ENCODE results near the gene ZNF333. TPM values are rescaled to one million over a fixed set of nuclear protein-coding genes. Genes with fewer than 3 reads are reported as not detected.

Gene ZNF333
- total and polyA plus RNA-seq, 7 experiments from 2014 or later, result 9.1 to 56.3 (median 22.4) TPM

GRCh38 chr19:14674764-14675163, 15.1 kb upstream of the ZNF333 start, which contains the start of gene ADGRE3:
ADGRE3 (minus strand) TSS chr19:14674844; CDS start chr19:14674770, 74 bp downstream.
- Mint-ChIP-seq H3K27ac (no peak within 1 kb of the TSS), H3K4me3 (no peak within 1 kb of the TSS), H3K4me1 (peaks cover 0 to 3% (median 0%) of the 10 kb centered on the region in 7 donors), H3K27me3 (peaks cover 4 to 44% (median 20%) of the 10 kb centered on the region in 5 donors), H3K36me3 (peaks cover 0 to 3% (median 0%) of the 10 kb centered on the region in 5 donors), H3K9me3 (peaks cover 0 to 16% (median 4%) of the 10 kb centered on the region in 11 donors)
- POLR2A ChIA-PET, result no interaction called here
- intact Hi-C loops (cut with micrococcal nuclease), result no loop called here
- Histone ChIP-seq H3K9me3 (ENCODE audit: control insufficient read depth in 2 of 3, low read length in 3 of 3) (peaks cover 0 to 8% (median 0%) of the 10 kb centered on the region in 3 experiments), H3K36me3 (ENCODE audit: control insufficient read depth in 2 of 3, insufficient read depth in 3 of 3, low read length in 3 of 3) (no peaks in the 10 kb centered on the region), H3K27ac (ENCODE audit: low read depth, low read length) (no peak within 1 kb of the TSS), H3K4me1 (ENCODE audit: control insufficient read depth in 2 of 2, insufficient read depth in 2 of 2, low read length in 2 of 2) (peaks cover 0 to 6% of the 10 kb centered on the region in 2 donors), H3K27me3 (ENCODE audit: control insufficient read depth in 2 of 2, insufficient read depth in 2 of 2, low read length in 2 of 2) (peaks cover 0 to 4% of the 10 kb centered on the region in 2 donors), H3K4me3 (ENCODE audit: low read length) (no peak within 1 kb of the TSS)
- CTCF ChIA-PET, result no interaction called here
- no peak for DNase-seq
- peak; percentile 25 for ATAC-seq

GRCh38 chr19:14676762-14677161, 13.1 kb upstream of the ZNF333 start:
- Histone ChIP-seq H3K36me3 (ENCODE audit: control insufficient read depth in 2 of 3, insufficient read depth in 3 of 3, low read length in 3 of 3) (no peaks in the 10 kb centered on the region), H3K4me1 (ENCODE audit: control insufficient read depth in 2 of 2, insufficient read depth in 2 of 2, low read length in 2 of 2) (peaks cover 0 to 4% of the 10 kb centered on the region in 2 donors), H3K27me3 (ENCODE audit: control insufficient read depth in 2 of 2, insufficient read depth in 2 of 2, low read length in 2 of 2) (peaks cover 0 to 1% of the 10 kb centered on the region in 2 donors), H3K4me3 (ENCODE audit: low read length) (no peak overlapping the region), H3K27ac (ENCODE audit: low read depth, low read length) (no peak overlapping the region), H3K9me3 (ENCODE audit: control insufficient read depth in 2 of 3, low read length in 3 of 3) (no peaks in the 10 kb centered on the region)
- H3K4me3 Mint-ChIP-seq, result no peak overlapping the region
- peaks cover 0 to 3% (median 0%) of the 10 kb centered on the region in 7 donors for H3K4me1 Mint-ChIP-seq
- ChIA-PET POLR2A (no interaction called here), CTCF (no interaction called here)
- H3K27ac Mint-ChIP-seq, result no peak overlapping the region
- intact Hi-C loops (cut with micrococcal nuclease), result no loop called here
- no peak for ATAC-seq
- DNase-seq, result no peak
- H3K9me3 Mint-ChIP-seq, result peaks cover 0 to 2% (median 0%) of the 10 kb centered on the region in 11 donors
- peaks cover 4 to 30% (median 20%) of the 10 kb centered on the region in 5 donors for H3K27me3 Mint-ChIP-seq
- no peaks in the 10 kb centered on the region for H3K36me3 Mint-ChIP-seq

- H3K4me3 ChIP-seq (ENCODE audit: low read length), result no peak overlapping the region
- Mint-ChIP-seq H3K9me3 (peaks cover 0 to 2% (median 0%) of the 10 kb centered on the region in 11 donors), H3K27me3 (peaks cover 7 to 31% (median 19%) of the 10 kb centered on the region in 5 donors), H3K36me3 (no peaks in the 10 kb centered on the region), H3K27ac (no peak overlapping the region), H3K4me1 (peaks cover 0 to 4% (median 0%) of the 10 kb centered on the region in 7 donors), H3K4me3 (no peak overlapping the region)
- ATAC-seq (no peak), DNase-seq (no peak)
- H3K36me3 ChIP-seq (ENCODE audit: control insufficient read depth in 2 of 3, insufficient read depth in 3 of 3, low read length in 3 of 3), result no peaks in the 10 kb centered on the region
- H3K4me1 ChIP-seq (ENCODE audit: control insufficient read depth in 2 of 2, insufficient read depth in 2 of 2, low read length in 2 of 2), result no peaks in the 10 kb centered on the region
- ChIA-PET POLR2A (no interaction called here), CTCF (no interaction called here)
- intact Hi-C loops (cut with micrococcal nuclease), result no loop called here
- no peaks in the 10 kb centered on the region for H3K9me3 ChIP-seq (ENCODE audit: control insufficient read depth in 2 of 3, low read length in 3 of 3)
- no peaks in the 10 kb centered on the region for H3K27me3 ChIP-seq (ENCODE audit: control insufficient read depth in 2 of 2, insufficient read depth in 2 of 2, low read length in 2 of 2)
- no peak overlapping the region for H3K27ac ChIP-seq (ENCODE audit: low read depth, low read length)
These were observed 12.4 kb upstream of the ZNF333 start for GRCh38 chr19:14677464-14677863.

GRCh38 chr19:14678199-14678598, 11.6 kb upstream of the ZNF333 start:
- Mint-ChIP-seq H3K27ac (no peak overlapping the region), H3K4me3 (no peak overlapping the region), H3K9me3 (no peaks in the 10 kb centered on the region), H3K27me3 (peaks cover 7 to 23% (median 13%) of the 10 kb centered on the region in 5 donors), H3K4me1 (peaks cover 0 to 4% (median 0%) of the 10 kb centered on the region in 7 donors), H3K36me3 (no peaks in the 10 kb centered on the region)
- Histone ChIP-seq H3K9me3 (ENCODE audit: control insufficient read depth in 2 of 3, low read length in 3 of 3) (no peaks in the 10 kb centered on the region), H3K36me3 (ENCODE audit: control insufficient read depth in 2 of 3, insufficient read depth in 3 of 3, low read length in 3 of 3) (no peaks in the 10 kb centered on the region), H3K27ac (ENCODE audit: low read depth, low read length) (no peak overlapping the region), H3K27me3 (ENCODE audit: control insufficient read depth in 2 of 2, insufficient read depth in 2 of 2, low read length in 2 of 2) (no peaks in the 10 kb centered on the region), H3K4me1 (ENCODE audit: control insufficient read depth in 2 of 2, insufficient read depth in 2 of 2, low read length in 2 of 2) (no peaks in the 10 kb centered on the region), H3K4me3 (ENCODE audit: low read length) (no peak overlapping the region)
- no peak for ATAC-seq
- intact Hi-C loops (cut with micrococcal nuclease), result no loop called here
- DNase-seq, result no peak
- ChIA-PET CTCF (no interaction called here), POLR2A (no interaction called here)

- Histone ChIP-seq H3K9me3 (ENCODE audit: control insufficient read depth in 2 of 3, low read length in 3 of 3) (no peaks in the 10 kb centered on the region), H3K36me3 (ENCODE audit: control insufficient read depth in 2 of 3, insufficient read depth in 3 of 3, low read length in 3 of 3) (no peaks in the 10 kb centered on the region), H3K4me3 (ENCODE audit: low read length) (no peak overlapping the region), H3K4me1 (ENCODE audit: control insufficient read depth in 2 of 2, insufficient read depth in 2 of 2, low read length in 2 of 2) (no peaks in the 10 kb centered on the region), H3K27ac (ENCODE audit: low read depth, low read length) (no peak overlapping the region), H3K27me3 (ENCODE audit: control insufficient read depth in 2 of 2, insufficient read depth in 2 of 2, low read length in 2 of 2) (no peaks in the 10 kb centered on the region)
- Mint-ChIP-seq H3K4me1 (peaks cover 0 to 4% (median 0%) of the 10 kb centered on the region in 7 donors), H3K27ac (peak overlapping the region in 1 of 9 donors; percentile 17), H3K4me3 (no peak overlapping the region), H3K27me3 (peaks cover 0 to 6% (median 3%) of the 10 kb centered on the region in 5 donors), H3K9me3 (no peaks in the 10 kb centered on the region), H3K36me3 (no peaks in the 10 kb centered on the region)
- ChIA-PET POLR2A (no interaction called here), CTCF (interaction anchor here (0.6 kb wide), 1 partner anchor 1109 kb away, joined by 6 read pairs; no protein-coding TSS in a partner anchor)
- no peak for DNase-seq
- intact Hi-C loops (cut with micrococcal nuclease), result loop anchor here in 1 of 2 donors (10.0 kb wide), 1 partner anchor 937 kb away; a partner anchor contains a TSS
- no peak for ATAC-seq
These were observed 7.8 kb upstream of the ZNF333 start for GRCh38 chr19:14682084-14682483.

- Histone ChIP-seq H3K27ac (ENCODE audit: low read depth, low read length) (no peak overlapping the region), H3K4me1 (ENCODE audit: control insufficient read depth in 2 of 2, insufficient read depth in 2 of 2, low read length in 2 of 2) (no peaks in the 10 kb centered on the region), H3K9me3 (ENCODE audit: control insufficient read depth in 2 of 3, low read length in 3 of 3) (no peaks in the 10 kb centered on the region), H3K4me3 (ENCODE audit: low read length) (no peak overlapping the region), H3K36me3 (ENCODE audit: control insufficient read depth in 2 of 3, insufficient read depth in 3 of 3, low read length in 3 of 3) (no peaks in the 10 kb centered on the region), H3K27me3 (ENCODE audit: control insufficient read depth in 2 of 2, insufficient read depth in 2 of 2, low read length in 2 of 2) (no peaks in the 10 kb centered on the region)
- intact Hi-C loops (cut with micrococcal nuclease), result loop anchor here in 1 of 2 donors (10.0 kb wide), 1 partner anchor 939 kb away; a partner anchor contains a TSS
- DNase-seq (no peak), ATAC-seq (peak; percentile 87)
- H3K9me3 Mint-ChIP-seq, result no peaks in the 10 kb centered on the region
- H3K27me3 Mint-ChIP-seq, result peaks cover 0 to 6% (median 3%) of the 10 kb centered on the region in 5 donors
- CTCF ChIA-PET, result interaction anchor here (0.6 kb wide), 1 partner anchor 567 kb away, joined by 3 read pairs; no protein-coding TSS in a partner anchor
- POLR2A ChIA-PET, result no interaction called here
- H3K4me3 Mint-ChIP-seq, result no peak overlapping the region
- H3K36me3 Mint-ChIP-seq, result no peaks in the 10 kb centered on the region
- no peak overlapping the region for H3K27ac Mint-ChIP-seq
- H3K4me1 Mint-ChIP-seq, result peaks cover 0 to 4% (median 0%) of the 10 kb centered on the region in 7 donors
These were observed 6.4 kb upstream of the ZNF333 start for GRCh38 chr19:14683439-14683838.

GRCh38 chr19:14686411-14686810, 3.4 kb upstream of the ZNF333 start:
- Histone ChIP-seq H3K36me3 (ENCODE audit: control insufficient read depth in 2 of 3, insufficient read depth in 3 of 3, low read length in 3 of 3) (no peaks in the 10 kb centered on the region), H3K4me3 (ENCODE audit: low read length) (no peak overlapping the region), H3K27ac (ENCODE audit: low read depth, low read length) (no peak overlapping the region), H3K27me3 (ENCODE audit: control insufficient read depth in 2 of 2, insufficient read depth in 2 of 2, low read length in 2 of 2) (no peaks in the 10 kb centered on the region), H3K4me1 (ENCODE audit: control insufficient read depth in 2 of 2, insufficient read depth in 2 of 2, low read length in 2 of 2) (peaks cover 6 to 16% of the 10 kb centered on the region in 2 donors), H3K9me3 (ENCODE audit: control insufficient read depth in 2 of 3, low read length in 3 of 3) (no peaks in the 10 kb centered on the region)
- POLR2A ChIA-PET, result interaction anchor here (1.0 kb wide), 1 partner anchor 132 kb away, joined by 4 read pairs; no protein-coding TSS in a partner anchor
- H3K4me1 Mint-ChIP-seq, result peaks cover 0 to 20% (median 17%) of the 10 kb centered on the region in 7 donors
- H3K27me3 Mint-ChIP-seq, result peaks cover 0 to 6% (median 5%) of the 10 kb centered on the region in 5 donors
- H3K9me3 Mint-ChIP-seq, result no peaks in the 10 kb centered on the region
- no peaks in the 10 kb centered on the region for H3K36me3 Mint-ChIP-seq
- H3K27ac Mint-ChIP-seq, result no peak overlapping the region
- ATAC-seq (no peak), DNase-seq (peak in 5 of 9 donors; percentile 9 to 23 (median 11))
- no peak overlapping the region for H3K4me3 Mint-ChIP-seq
- intact Hi-C loops (cut with micrococcal nuclease), result loop anchor here in 1 of 2 donors (1.0 to 10.0 kb wide), 5 partner anchors 112 to 942 kb away; partner anchors contain the start of genes ASF1B, MISP3 and PKN1
- CTCF ChIA-PET, result interaction anchor here (1.1 to 7.7 kb wide), 2 partner anchors 113 to 131 kb away, joined by 3 to 60 read pairs; partner anchors contain the start of gene NDUFB7

All from naive thymus-derived CD4-positive, alpha-beta T cell (primary cell).